ENCODE measurements around the gene CPAMD8. TPM values are rescaled to one million over a fixed set of nuclear protein-coding genes. Genes with fewer than 3 reads are reported as not detected.

The CPAMD8 gene
- total and polyA plus RNA-seq, 9 of the 15 experiments (the other 6 are each of a cell fraction or from before 2014, with no cell fraction given), result 0.20 to 2.1 (median 1.3) TPM

DNA sequence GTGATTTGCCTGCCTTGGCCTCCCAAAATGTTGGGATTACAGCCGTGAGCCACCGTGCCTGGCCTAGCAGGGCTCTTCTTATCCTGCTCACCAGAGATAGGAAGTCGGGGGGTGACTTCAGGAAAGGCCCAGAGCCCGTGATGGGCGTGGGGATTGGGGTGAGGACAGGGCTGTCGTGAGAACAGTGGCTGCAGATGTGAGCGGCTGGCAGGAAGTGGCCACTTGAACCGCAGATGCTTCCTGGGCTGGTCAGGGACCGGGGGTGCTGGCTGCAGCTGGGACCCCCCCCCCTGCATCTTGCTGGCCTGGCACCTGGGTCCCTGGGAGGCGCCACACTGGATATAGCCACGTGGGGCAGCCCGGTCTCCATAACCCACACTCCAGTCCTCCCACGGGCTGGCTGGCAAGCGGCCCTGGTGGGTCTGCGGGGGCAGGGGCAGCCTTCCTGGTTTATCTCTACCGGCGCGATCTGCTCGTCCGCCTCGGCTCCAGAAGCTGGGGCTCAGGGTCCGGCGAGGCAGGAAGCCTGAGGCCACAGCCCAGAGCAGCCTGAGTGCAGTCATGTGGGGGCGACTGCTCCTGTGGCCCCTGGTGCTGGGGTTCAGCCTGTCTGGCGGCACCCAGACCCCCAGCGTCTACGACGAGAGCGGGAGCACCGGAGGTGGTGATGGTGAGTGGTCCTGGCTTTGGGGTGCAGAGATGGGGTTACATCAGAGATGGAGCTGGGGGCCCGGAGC is 137.8 kb downstream of the CPAMD8 start, which contains the start of gene F2RL3 (continued):
- TF ChIP-seq RREB1 (CRISPR knock-in tag; IDR thresholded peaks at IDR 0.05), result peak; percentile 60; the same call in 1 of the 2 replicates
- no peak for TF ChIP-seq ILK (tag; IDR thresholded peaks at IDR 0.05; ENCODE audit: borderline replicate concordance, low read depth)
- no peak for TF ChIP-seq GABPB2 (CRISPR knock-in tag; conservative IDR thresholded peaks at IDR 0.05)
- no peak for TF ChIP-seq ZNF609 (CRISPR knock-in tag; IDR thresholded peaks at IDR 0.05; ENCODE audit: borderline replicate concordance)
- TF ChIP-seq E2F1 (CRISPR knock-in tag; IDR thresholded peaks at IDR 0.05), result no peak
- TF ChIP-seq PML (IDR thresholded peaks at IDR 0.05; ENCODE audit: low read length), result no peak
- no peak for TF ChIP-seq CBX5 (IDR thresholded peaks at IDR 0.05; ENCODE audit: borderline replicate concordance, low read depth)
- peak in 1 of 2 experiments; percentile 24; a peak in 1 of 4 replicates for TF ChIP-seq NRF1 (conservative IDR thresholded peaks at IDR 0.05 in 1 of 2, IDR thresholded peaks at IDR 0.05 in 1 of 2)
- no peak for TF ChIP-seq ZNF23 (CRISPR knock-in tag; IDR thresholded peaks at IDR 0.05)
- no peak for TF ChIP-seq LARP7 (IDR thresholded peaks at IDR 0.05)
- TF ChIP-seq, protein P1, sequence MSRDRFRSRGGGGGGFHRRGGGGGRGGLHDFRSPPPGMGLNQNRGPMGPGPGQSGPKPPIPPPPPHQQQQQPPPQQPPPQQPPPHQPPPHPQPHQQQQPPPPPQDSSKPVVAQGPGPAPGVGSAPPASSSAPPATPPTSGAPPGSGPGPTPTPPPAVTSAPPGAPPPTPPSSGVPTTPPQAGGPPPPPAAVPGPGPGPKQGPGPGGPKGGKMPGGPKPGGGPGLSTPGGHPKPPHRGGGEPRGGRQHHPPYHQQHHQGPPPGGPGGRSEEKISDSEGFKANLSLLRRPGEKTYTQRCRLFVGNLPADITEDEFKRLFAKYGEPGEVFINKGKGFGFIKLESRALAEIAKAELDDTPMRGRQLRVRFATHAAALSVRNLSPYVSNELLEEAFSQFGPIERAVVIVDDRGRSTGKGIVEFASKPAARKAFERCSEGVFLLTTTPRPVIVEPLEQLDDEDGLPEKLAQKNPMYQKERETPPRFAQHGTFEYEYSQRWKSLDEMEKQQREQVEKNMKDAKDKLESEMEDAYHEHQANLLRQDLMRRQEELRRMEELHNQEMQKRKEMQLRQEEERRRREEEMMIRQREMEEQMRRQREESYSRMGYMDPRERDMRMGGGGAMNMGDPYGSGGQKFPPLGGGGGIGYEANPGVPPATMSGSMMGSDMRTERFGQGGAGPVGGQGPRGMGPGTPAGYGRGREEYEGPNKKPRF (IDR thresholded peaks at IDR 0.05; ENCODE audit: low read depth, low read length), result no peak
- no peak for TF ChIP-seq CBX1 (IDR thresholded peaks at IDR 0.05; ENCODE audit: low read depth)
- no peak for TF ChIP-seq MAFK (IDR thresholded peaks at IDR 0.05; ENCODE audit: low read length)
